Measurements from ENCODE around the gene PDSS2.
"Not testable (repeated sequence)": the region's sequence is repeated elsewhere in the genome, so short reads cannot be mapped to it uniquely, and the experiment has no call there.

PDSS2 gene

DNA sequence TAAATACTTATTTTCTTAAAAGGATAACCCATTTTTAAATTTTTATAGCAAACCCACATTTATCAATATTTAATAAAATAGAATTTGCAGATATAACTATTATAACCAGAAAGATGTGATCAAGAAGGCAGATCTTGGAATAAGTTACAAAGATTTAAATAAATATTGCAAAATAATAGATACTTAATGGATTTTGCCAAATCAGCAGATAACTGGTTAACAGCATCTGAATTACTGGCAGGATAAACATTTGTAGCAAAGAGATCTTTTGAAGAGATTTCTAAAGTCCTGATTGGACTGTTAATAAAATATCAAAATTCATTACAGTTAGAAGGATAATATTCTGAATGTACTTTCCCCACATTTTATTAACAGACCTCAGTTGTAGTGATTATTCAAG lies 144.2 kb downstream of the PDSS2 start:
- DNase-seq: no peak

DNA sequence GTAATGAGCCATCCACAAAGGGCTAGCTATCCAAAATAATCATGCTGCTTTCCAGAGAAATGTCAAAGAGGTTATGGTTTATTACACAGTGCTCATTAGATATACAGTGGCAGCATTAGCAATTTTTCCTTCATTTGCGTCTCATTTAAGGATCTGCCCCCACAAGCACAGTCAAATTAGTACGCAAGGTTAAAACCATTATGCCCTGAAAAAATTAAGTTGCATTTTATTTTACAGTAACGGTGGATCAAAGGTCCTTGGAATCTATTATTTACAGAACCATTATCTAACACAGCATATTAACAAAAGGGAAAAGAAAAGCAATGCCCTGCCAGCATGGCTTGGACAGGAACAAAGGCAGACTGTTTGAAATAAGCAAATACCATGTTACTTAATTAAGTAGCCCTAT lies 144.8 kb downstream of the PDSS2 start:
- no peak for DNase-seq

GRCh38 chr6:107313776-107314175 lies 145.6 kb downstream of the PDSS2 start:
- DNase-seq: no peak

- no peak for DNase-seq
Measured at GRCh38 chr6:107310362-107310761, 149.0 kb downstream of the PDSS2 start.

- no peak for DNase-seq
Measured at GRCh38 chr6:107308677-107309076, 150.7 kb downstream of the PDSS2 start.

- DNase-seq: not testable (repeated sequence)
Measured at GRCh38 chr6:107305994-107306393, 153.4 kb downstream of the PDSS2 start.

DNA sequence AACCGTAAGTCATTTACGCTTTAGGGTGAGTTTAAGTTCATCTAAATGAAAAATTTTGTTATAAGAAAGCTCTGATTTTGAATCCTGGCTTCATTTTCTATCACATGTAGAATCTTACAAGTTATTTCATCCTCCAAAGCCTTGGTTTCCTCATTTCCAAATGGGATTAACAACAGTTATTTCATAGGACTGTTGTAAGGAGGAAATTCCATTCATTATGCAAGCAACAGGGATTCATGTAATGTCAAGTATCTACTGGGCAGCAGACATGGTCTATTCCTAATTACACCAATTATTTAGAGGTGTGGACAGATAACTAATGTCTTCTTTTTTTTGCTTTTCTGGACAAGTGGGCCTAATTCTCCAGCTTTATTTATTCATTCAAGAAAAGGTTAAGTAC lies 154.0 kb downstream of the PDSS2 start:
- DNase-seq: no peak

- no peak for DNase-seq
Measured at GRCh38 chr6:107304421-107305025, 154.8 kb downstream of the PDSS2 start.

DNA sequence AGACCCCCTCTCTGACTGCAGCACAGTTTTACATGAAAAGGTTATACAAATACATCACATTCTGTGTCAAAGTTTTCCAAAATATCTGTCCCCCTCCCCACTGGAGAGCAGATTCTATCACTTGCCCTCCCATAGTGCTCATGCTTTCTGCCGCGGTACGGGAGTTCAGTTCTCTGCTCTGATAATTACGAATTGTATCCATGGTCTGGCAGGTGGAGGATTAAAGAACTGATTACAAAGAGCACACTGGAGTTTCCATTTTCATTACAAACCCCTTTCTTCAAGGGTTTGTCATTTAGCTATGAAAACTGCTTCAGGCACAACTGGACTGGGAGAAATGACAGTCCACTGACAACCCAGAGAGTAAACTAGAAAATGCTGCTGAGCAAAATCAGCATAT lies 166.0 kb downstream of the PDSS2 start:
- no peak for DNase-seq

DNA sequence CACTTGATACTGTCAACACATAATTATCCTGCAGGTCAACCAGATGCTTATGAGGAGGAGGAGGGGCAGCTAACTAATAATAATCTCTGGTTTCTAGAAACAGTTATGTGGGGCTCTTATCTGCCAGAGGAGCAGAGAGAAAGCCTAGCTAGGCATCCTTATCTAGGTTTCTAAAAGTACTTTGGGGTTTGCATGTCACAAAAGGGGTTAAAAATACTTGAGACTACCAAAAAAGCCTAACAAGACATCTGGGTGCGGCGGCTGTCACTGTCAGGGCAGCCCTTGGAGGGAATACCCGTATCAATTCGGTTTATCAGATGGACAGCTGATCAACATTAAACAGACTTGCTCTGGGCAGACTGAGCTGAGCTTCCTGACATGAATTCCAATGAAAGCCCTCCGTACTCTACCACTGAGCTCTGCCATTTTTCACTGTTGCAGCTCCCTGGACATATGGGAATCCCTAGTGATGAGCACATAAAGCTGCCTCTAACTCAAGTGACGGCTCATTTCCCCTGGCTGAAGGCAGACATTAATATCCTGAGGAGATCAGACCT lies 166.6 kb downstream of the PDSS2 start:
- DNase-seq: no peak

- DNase-seq: no peak
Measured at GRCh38 chr6:107290491-107290890, 168.9 kb downstream of the PDSS2 start.

DNA sequence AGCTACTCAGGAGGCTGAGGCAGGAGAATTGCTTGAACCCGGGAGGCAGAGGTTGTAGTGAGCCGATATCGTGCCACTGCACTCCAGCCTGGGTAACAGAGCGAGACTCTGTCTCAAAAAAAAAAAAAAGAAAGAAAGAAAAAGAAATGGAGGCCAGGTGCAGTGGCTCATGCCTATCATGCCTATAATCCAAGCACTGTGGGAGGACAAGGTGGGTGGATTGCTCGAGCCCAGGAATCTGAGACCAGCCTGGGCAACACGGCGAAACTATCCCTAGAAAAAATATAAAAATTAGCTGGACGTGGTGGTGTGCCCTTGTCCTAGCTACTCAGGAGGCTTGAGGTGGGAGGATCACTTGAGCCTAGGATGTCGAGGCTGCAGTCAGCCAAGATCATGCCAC lies 170.1 kb downstream of the PDSS2 start:
- not testable (repeated sequence) for DNase-seq

- not testable (repeated sequence) for DNase-seq
Measured at GRCh38 chr6:107285683-107286082, 173.7 kb downstream of the PDSS2 start.

DNA sequence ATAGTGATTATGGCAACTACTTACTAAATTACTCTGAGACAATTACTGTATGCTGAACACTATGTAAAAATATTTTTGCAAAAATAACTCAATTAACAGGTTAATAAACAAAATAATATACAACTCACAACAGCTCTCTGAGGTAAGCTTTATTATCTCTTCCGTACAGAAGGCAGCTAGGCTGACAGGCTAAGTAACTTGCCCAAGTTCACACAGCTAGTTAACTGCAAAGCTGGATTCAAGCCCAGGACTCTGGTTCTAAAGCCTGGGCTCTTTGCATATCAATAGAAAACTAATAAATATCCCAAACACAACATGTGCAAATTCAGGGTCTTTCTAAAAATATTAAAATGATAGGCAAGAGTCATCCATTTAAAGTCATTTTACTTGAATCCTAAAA lies 174.6 kb downstream of the PDSS2 start:
- no peak for DNase-seq

DNA sequence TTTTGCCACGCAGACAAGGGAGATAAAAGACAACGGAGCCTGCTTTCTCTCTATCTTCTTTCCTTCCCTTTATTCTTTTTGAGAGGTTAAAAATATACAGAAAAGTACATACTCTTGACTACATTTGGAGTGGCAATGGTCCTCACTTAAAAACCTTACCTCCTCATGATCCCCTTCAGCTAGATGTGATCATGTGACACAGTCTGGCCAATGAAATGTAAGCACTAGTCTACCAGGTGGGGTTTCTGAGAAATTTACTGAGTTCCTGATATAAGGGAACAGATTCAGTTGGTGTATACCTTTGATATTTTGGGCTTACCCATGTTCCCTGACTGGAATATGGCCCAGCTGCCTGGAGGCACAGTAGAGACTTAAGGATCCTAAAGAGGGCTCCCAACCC lies 178.6 kb downstream of the PDSS2 start:
- no peak for DNase-seq

- DNase-seq: not testable (repeated sequence)
Measured at GRCh38 chr6:107280001-107280400, 179.4 kb downstream of the PDSS2 start.

DNA sequence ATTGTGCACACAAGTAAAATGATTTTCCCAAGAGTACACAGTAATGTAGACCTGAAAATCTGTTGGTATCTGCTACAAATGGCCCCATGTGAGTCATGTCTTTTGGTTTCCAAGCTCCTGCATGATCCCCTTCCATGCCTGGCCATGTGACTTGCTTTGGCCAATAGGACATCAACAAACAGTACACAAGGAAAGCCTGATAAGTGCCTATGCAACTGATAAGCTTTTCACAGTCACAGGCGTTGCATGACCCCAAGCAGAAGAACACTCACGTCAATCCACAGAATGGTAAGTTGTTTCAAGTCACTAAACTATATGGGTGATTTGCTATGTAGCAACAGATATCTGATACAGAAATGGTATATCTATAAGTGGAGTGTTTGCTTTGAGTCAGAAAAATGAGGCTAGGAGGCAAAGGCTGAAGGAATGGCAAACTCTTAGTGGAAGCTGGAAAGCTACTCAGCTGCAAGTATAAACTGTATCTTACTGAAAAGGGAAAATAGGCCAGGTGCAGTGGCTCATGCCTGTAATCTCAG lies 184.0 kb downstream of the PDSS2 start:
- no peak for DNase-seq

DNA sequence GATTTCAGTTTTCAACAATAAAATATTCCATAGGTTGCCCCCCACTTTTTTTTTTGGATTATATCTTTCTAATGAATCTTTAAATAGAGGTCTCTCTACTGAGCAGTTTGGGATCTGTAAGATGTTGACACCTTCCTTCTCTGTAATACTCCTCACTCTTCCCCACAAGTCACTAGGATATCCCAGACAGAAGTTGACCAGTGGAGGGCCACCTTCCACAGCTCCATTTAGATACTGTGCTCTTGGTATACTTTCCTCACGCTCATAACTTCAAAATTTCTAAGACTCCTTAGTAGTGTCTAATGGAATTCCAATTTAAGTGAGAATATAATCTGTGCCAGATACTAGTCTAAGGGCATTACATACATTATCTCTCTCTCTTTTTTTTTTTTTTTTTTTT lies 185.1 kb downstream of the PDSS2 start:
- no peak for DNase-seq

DNA sequence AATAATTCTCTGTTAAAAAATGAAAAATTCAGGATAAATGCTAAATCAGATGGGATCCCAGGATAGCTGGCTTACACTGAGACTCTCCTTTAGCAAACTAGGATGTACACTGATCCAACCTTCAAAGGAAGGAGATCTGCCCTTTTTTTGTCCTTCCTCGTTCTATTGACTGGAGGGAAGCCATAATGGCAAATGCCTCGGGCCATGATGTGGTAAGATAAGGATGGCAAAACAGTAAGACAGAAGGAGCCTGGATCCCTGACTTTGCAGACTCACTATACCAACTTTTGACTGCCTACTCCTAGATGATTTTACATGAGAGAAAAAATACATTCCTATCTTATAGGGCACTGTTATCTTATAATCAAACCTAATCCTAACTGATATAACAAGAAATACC lies 187.1 kb downstream of the PDSS2 start:
- DNase-seq: no peak

DNA sequence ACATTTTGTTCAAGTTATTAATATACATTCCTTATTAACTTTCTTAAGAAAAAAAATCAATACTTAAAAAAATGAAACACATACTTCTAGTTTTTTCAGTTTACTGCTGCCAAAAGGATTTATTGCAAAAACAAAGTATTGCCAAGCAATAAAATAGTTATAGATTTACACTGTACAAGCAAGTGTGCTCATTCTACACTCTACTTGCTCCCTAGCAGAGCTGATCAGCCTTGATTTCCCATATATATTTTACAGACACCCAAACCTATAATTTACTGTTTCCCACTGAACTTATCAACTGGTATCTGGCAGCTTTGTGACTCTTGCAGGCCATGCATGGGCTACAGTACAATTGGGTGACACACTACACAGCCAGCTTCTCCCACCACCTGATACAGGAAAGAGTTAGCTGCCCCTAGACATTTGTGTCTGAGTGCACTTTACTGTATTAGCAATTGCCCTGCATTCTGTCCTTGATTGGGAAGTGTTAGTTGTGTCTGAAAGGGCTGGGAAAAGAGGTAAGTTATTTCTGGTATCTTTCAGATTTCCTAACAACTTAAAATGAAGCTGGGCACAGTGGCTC lies 188.1 kb downstream of the PDSS2 start:
- no peak for DNase-seq

GRCh38 chr6:107267634-107268033 lies 191.7 kb downstream of the PDSS2 start:
- no peak for DNase-seq

DNA sequence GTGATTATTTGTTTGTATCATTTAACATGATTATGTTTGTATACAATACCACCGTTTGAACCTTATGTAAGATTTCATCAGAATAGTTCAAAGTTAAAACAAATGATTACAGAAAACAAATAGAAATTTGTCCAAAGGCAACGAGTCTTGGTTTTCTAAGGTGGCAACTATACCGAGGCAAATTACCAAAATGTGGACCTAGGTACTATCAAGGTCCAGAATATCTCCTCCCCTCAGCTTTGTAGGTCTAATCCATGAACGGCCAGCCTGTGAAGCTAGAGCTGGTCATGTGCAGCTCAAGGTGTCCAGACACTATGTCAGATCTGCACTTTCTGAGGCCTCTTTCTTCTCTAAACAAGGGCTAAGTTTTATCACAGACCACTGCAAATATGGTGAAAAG lies 192.4 kb downstream of the PDSS2 start:
- DNase-seq: no peak

GRCh38 chr6:107266563-107266962 lies 192.8 kb downstream of the PDSS2 start:
- DNase-seq: no peak

DNA sequence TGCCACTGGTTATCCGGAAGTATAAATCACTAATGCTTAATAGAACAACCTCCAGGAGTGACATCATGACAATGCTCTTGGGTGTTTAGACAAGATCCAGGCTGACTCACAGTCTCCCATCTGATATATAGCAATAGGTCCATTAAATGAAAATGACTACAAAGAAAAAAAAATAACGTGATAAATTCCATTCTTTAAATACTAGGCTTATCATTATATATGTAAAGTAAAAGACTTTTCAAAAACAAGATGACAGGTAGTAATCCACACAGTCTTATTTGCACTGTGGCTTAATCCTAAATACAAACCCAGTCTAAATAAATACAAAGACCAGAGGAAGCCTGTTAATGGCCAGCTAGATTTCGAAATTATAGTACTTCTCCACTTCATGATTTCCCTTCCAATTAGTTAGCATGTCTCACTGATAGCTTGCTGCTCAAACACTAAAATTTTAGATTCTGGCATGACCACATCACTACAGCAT lies 195.0 kb downstream of the PDSS2 start:
- DNase-seq: no peak

Data from CD4-positive, alpha-beta T cell treated with Interleukin-12 subunit alpha and Interleukin-12 subunit beta, for 1 hour (primary cell).